H1 (cell line): Measurements from ENCODE around the gene UBE2O. TPM values are rescaled to one million over a fixed set of nuclear protein-coding genes. Genes with fewer than 3 reads are reported as not detected.

ENCODE experiments used
- ASH2L ChIP-seq: fragments of 200-600, 300-600 bp; sonication (generic); IDR thresholded peaks from one replicate; pipeline ENCODE4 v1.7.1; 2017; ENCODE audit warnings: low read length
- BRCA1 ChIP-seq: IDR thresholded peaks from 2 replicates; pipeline ENCODE4 v1.6.1; 2012; ENCODE audit warnings: low read depth, low read length, improper control_type of control experiment
- HDAC6 ChIP-seq: IDR thresholded peaks from one replicate; pipeline ENCODE4 v1.7.1; 2012; ENCODE audit warnings: low read depth, mild to moderate bottlenecking, inconsistent platforms, low read length, moderate library complexity
- RBBP5 ChIP-seq: IDR thresholded peaks from 2 replicates; pipeline ENCODE4 v1.7.1; 2012; ENCODE audit warnings: low read depth, mild to moderate bottlenecking, inconsistent platforms, low read length, moderate library complexity, borderline replicate concordance
- RNF2 ChIP-seq: fragments of 200-900, 300-1000 bp; sonication (generic); IDR thresholded peaks from 2 replicates; pipeline ENCODE4 v1.7.1; 2016; ENCODE audit warnings: borderline replicate concordance, low read depth, mild to moderate bottlenecking, antibody characterized with exemption, low read length; ENCODE audit not compliant: poor library complexity, severe bottlenecking; ENCODE audit errors: missing control alignments
- SAP30 ChIP-seq: fragments of 300-600 bp; sonication (generic); IDR thresholded peaks from 2 replicates; pipeline ENCODE4 v1.7.1; 2012; ENCODE audit warnings: low read length, moderate library complexity, mild to moderate bottlenecking, inconsistent platforms; ENCODE audit not compliant: insufficient read depth, insufficient replicate concordance
- SIRT6 ChIP-seq: IDR thresholded peaks from one replicate; pipeline ENCODE4 v1.7.1; 2012; ENCODE audit warnings: low read length, inconsistent platforms
- TAF7 ChIP-seq: optimal IDR thresholded peaks from 2 replicates; pipeline ENCODE3; 2011; ENCODE audit warnings: low read depth, mild to moderate bottlenecking, inconsistent platforms, low read length, moderate library complexity, borderline replicate concordance
- polyA plus RNA-seq, 7 experiments: library from polyadenylated mRNA; depleted of rRNA in 3 of 7; stranded (reverse) in 5 of 7; unstranded in 2 of 7; fragments of >200 nt in 5 of 7; fragments of 200-250 nt in 2 of 7; gene quantifications; 1 replicate in 5 of 7; 2 replicates in 1 of 7; 4 replicates in 1 of 7; pipeline versions ENCODE4 v1.2.1 to v1.2.3, GENCODE V29; 2011 to 2013; ENCODE audit warnings: missing spikeins in 2 of 7, mixed read lengths in 2 of 7
- total RNA-seq: library from RNA; stranded (reverse); fragmentation: NEBNext Ultra II Directional; extraction: Animal tissue kit (Norgen Biotek cat#: 25700); gene quantifications from 2 replicates; pipeline ENCODE4 v1.2.1, GENCODE V29; 2021

Gene UBE2O
- total and polyA plus RNA-seq, 2 of the 8 experiments (the other 6 are each of a cell fraction or from before 2014, with no cell fraction given) = 24.4 to 63.0 TPM

DNA sequence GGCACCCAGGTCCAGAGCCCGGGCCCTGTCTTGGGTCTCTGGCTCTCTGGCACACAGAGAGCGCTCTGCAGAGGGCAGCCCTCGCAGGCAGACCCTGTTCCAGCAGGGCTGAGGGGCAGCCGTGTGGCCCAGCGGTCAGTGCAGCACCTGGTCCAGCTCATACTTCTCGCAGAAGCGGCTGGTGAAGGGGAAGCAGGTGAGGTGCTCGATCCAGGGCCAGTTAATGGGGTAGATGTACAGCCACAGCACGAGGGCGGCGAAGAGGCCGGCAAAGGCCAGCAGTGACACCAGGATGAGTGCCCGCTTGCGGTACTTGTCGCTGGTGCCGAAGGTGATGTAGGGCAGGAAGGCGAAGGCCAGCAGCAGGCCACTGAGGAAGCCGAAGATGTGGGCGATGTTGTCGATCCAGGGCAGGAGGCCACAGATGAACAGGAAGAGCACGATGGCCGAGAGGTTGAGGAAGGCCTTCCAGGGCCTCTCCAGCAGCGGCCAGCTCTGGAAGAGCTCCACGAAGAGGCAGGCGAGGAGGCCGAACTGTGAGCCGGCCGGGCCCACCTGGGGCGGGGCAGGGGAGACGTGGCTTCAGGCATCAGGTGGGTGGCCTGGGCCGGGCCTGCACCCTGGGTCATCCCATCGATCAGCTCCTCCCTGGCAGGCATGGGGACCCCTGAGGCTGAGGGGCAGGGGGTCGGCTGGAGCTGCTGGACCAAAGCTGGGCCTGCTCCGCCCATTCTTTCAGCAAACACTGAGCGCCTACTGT lies 18.7 kb upstream of the UBE2O start (continued):
- no peak for TF ChIP-seq BRCA1
- no peak for TF ChIP-seq HDAC6
- no peak for TF ChIP-seq ASH2L
- TF ChIP-seq SIRT6 = no peak
- no peak for TF ChIP-seq RNF2
- TF ChIP-seq RBBP5 = no peak
- TF ChIP-seq SAP30 = no peak
- no peak for TF ChIP-seq TAF7
